ENCODE data around the gene SEPHS1. TPM values are rescaled to one million over a fixed set of nuclear protein-coding genes. Genes with fewer than 3 reads are reported as not detected.

SEPHS1 gene
- total RNA-seq, 1 experiment from 2014 or later, result 63.0 TPM

DNA sequence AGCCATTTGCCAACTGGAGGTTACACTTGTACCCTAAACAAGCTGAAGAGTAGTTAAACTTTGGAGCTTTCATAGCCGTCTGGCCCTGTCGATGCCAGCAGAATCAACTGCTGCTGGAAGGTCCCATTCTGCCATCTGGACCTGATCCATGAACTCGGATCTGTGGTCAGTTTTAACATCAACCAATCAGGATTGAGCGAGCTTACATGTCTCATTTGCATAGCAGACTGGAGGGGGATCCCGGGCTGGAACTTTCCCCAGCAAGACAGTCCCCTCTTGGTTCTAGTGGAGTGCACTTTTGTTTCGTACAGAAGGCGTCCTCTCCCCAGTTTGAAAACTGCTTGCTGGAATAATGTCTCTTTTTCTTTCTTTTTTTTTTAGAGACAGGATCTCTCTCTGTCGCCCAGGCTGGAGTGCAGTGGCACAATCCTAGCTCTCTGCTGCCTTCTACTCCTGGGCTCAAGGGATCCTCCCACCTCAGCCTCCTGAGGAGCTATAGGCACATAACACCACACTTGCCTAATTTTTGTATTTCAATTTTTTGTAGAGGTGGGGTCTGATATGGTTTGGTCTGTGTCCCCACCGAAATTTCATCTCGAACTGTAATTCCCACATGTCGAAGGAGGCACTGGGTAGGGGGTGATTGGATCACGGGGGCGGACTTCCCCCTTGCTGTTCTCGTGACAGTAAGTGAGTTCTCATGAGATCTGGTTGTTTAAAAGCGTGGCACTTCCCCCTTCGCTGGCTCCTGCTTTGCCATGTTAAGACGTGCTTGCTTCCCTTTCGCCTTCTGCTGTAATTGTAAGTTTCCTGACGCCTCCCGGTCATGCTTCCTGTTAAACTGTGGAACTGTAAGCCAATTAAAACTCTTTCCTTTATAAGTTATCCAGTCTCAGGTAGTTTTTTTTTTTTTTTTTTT, 42.8 kb upstream of the SEPHS1 start:
- Histone ChIP-seq H3K9me2 (ENCODE audit: insufficient read depth) (no peaks in the 10 kb centered on the region), H3K27ac (no peak overlapping the region), H3K9me3 (ENCODE audit: insufficient read depth, low read depth) (no peaks in the 10 kb centered on the region), H3K79me2 (ENCODE audit: low read depth) (no peaks in the 10 kb centered on the region), H4K20me1 (ENCODE audit: insufficient read depth) (no peaks in the 10 kb centered on the region), H2AFZ (no peak overlapping the region), H3F3A (ENCODE audit: insufficient read depth, low read depth) (no peaks in the 10 kb centered on the region), H3K27me3 (ENCODE audit: insufficient read depth, low read depth) (peaks cover 40% of the 10 kb centered on the region), H3K4me1 (replicated peaks; ENCODE audit: insufficient read depth) (no peaks in the 10 kb centered on the region), H3K36me3 (ENCODE audit: low read depth) (no peaks in the 10 kb centered on the region), H3K4me3 (no peak overlapping the region), H3K4me2 (no peak overlapping the region)
- ChIA-PET CTCF (interaction anchor here (0.6 kb wide), 1 partner anchor 42 kb away, joined by 4 read pairs; no protein-coding TSS in a partner anchor), POLR2A (ENCODE audit: unreplicated experiment) (interaction anchor here (0.7 kb wide), 1 partner anchor 660 kb away, joined by 9 read pairs; no protein-coding TSS in a partner anchor)
- TF ChIP-seq, protein P1, sequence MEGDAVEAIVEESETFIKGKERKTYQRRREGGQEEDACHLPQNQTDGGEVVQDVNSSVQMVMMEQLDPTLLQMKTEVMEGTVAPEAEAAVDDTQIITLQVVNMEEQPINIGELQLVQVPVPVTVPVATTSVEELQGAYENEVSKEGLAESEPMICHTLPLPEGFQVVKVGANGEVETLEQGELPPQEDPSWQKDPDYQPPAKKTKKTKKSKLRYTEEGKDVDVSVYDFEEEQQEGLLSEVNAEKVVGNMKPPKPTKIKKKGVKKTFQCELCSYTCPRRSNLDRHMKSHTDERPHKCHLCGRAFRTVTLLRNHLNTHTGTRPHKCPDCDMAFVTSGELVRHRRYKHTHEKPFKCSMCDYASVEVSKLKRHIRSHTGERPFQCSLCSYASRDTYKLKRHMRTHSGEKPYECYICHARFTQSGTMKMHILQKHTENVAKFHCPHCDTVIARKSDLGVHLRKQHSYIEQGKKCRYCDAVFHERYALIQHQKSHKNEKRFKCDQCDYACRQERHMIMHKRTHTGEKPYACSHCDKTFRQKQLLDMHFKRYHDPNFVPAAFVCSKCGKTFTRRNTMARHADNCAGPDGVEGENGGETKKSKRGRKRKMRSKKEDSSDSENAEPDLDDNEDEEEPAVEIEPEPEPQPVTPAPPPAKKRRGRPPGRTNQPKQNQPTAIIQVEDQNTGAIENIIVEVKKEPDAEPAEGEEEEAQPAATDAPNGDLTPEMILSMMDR (conservative IDR thresholded peaks at IDR 0.05), result no peak
- no peak for TF ChIP-seq EZH2 (IDR thresholded peaks at IDR 0.05; ENCODE audit: low read depth)
- no TSS peak for BruUV-seq (replicated peaks)
- no peak for DNase-seq
- intact Hi-C loops (cut with micrococcal nuclease; ENCODE audit: unreplicated experiment), result no loop called here

DNA sequence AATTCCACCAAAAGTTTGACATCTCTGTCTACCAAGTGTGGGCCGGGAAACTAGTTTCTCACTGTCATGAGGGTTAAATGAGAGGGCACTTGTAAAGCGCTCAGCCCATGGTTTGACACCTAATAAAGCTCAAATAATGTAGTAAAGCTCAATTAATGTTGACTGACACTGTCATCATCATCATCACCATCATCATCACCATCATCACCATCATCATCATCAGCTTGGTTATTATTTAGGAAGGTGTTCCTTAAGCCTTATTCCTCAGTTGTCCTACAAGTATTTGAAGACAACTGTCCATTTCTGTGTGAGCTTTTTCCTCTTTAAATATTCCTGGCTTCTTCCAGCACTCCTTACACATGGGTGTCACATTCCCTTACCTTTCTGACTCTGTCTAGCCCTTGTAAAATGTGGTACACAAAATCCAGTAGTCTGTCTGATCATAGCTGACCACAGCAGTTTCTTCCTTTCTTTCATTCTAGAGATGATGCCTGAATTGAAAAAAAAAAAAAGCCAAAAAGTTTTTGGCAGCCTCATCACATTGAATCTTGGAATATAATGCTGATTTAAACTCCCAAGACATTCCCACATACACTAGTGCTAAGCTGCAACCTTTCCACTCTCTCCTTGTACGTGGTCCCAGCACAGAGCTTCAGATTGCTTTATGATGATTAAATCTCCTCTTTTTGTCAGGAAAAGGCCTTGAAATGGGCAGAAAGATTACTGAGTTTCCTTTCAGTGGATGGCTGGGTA, 40.6 kb upstream of the SEPHS1 start:
- POLR2A ChIA-PET (ENCODE audit: unreplicated experiment), result interaction anchor here (0.6 kb wide), 1 partner anchor 37 kb away, joined by 5 read pairs; no protein-coding TSS in a partner anchor
- no TSS peak for BruUV-seq (replicated peaks)

GRCh38 chr10:13386021-13386420, 37.9 kb upstream of the SEPHS1 start:
- CTCF ChIA-PET, result no interaction called here
- BruUV-seq (replicated peaks), result TSS peak; percentile 92
- Histone ChIP-seq H3F3A (ENCODE audit: insufficient read depth, low read depth) (0 out of 2 replicates have a peak, but pooled peaks cover 3% of the 10 kb centered on the region), H3K4me3 (no peak overlapping the region), H3K27me3 (ENCODE audit: insufficient read depth, low read depth) (peaks cover 26% of the 10 kb centered on the region), H3K36me3 (ENCODE audit: low read depth) (no peaks in the 10 kb centered on the region), H3K79me2 (ENCODE audit: low read depth) (no peaks in the 10 kb centered on the region), H3K4me1 (replicated peaks; ENCODE audit: insufficient read depth) (no peaks in the 10 kb centered on the region), H3K9me2 (ENCODE audit: insufficient read depth) (no peaks in the 10 kb centered on the region), H3K27ac (no peak overlapping the region), H3K4me2 (no peak overlapping the region), H2AFZ (no peak overlapping the region), H4K20me1 (ENCODE audit: insufficient read depth) (no peaks in the 10 kb centered on the region), H3K9me3 (ENCODE audit: insufficient read depth, low read depth) (no peaks in the 10 kb centered on the region)
- TF ChIP-seq, protein P1 (conservative IDR thresholded peaks at IDR 0.05), result no peak
- no peak for TF ChIP-seq EZH2 (IDR thresholded peaks at IDR 0.05; ENCODE audit: low read depth)
- intact Hi-C loops (cut with micrococcal nuclease; ENCODE audit: unreplicated experiment), result no loop called here
- no peak for DNase-seq
- POLR2A ChIA-PET (ENCODE audit: unreplicated experiment), result no interaction called here

More for the DNA sequence above, 40.6 kb upstream of the SEPHS1 start:
- Histone ChIP-seq H3K4me1 (replicated peaks; ENCODE audit: insufficient read depth) (no peaks in the 10 kb centered on the region), H3K27me3 (ENCODE audit: insufficient read depth, low read depth) (peaks cover 46% of the 10 kb centered on the region), H3K36me3 (ENCODE audit: low read depth) (no peaks in the 10 kb centered on the region), H3K27ac (no peak overlapping the region), H3F3A (ENCODE audit: insufficient read depth, low read depth) (no peaks in the 10 kb centered on the region), H2AFZ (no peak overlapping the region), H3K9me2 (ENCODE audit: insufficient read depth) (no peaks in the 10 kb centered on the region), H3K79me2 (ENCODE audit: low read depth) (no peaks in the 10 kb centered on the region), H3K4me2 (no peak overlapping the region), H3K4me3 (no peak overlapping the region), H4K20me1 (ENCODE audit: insufficient read depth) (no peaks in the 10 kb centered on the region), H3K9me3 (ENCODE audit: insufficient read depth, low read depth) (no peaks in the 10 kb centered on the region)
- no peak for DNase-seq
- intact Hi-C loops (cut with micrococcal nuclease; ENCODE audit: unreplicated experiment), result no loop called here
- TF ChIP-seq EZH2 (IDR thresholded peaks at IDR 0.05; ENCODE audit: low read depth), result no peak
- TF ChIP-seq, protein P1 (conservative IDR thresholded peaks at IDR 0.05), result no peak
- CTCF ChIA-PET, result interaction anchor here (0.6 kb wide), 1 partner anchor 105 kb away, joined by 4 read pairs; no protein-coding TSS in a partner anchor
